Measurements from ENCODE around the gene IFNG.
"Not testable (repeated sequence)": the region's sequence is repeated elsewhere in the genome, so short reads cannot be mapped to it uniquely, and the experiment has no call there.

IFNG gene

DNA sequence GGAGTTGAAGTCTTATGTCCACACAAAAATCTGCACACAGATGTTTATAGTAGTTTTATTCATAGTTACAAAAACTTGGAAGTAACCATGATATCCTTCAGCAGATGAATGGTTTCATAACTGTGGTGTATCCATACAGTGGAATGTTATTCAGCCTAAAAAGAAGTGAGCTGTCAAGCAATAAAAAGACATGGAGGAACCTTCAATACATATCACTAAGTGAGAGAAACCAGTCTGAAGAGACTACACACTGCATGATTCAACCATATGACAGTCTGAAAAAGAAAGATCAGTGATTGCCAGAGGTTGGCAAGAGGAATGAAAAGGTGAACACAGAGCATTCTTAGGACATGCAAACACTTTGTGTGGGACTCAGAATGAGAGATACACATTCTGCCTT lies 18.6 kb upstream of the IFNG start:
- in situ Hi-C loops (cut with MboI; ENCODE audit: low pct_unique_long_range_greater_than_20kb, low sequenced_read_pairs, unreplicated experiment), result no loop called here
- TF ChIP-seq, protein P1, sequence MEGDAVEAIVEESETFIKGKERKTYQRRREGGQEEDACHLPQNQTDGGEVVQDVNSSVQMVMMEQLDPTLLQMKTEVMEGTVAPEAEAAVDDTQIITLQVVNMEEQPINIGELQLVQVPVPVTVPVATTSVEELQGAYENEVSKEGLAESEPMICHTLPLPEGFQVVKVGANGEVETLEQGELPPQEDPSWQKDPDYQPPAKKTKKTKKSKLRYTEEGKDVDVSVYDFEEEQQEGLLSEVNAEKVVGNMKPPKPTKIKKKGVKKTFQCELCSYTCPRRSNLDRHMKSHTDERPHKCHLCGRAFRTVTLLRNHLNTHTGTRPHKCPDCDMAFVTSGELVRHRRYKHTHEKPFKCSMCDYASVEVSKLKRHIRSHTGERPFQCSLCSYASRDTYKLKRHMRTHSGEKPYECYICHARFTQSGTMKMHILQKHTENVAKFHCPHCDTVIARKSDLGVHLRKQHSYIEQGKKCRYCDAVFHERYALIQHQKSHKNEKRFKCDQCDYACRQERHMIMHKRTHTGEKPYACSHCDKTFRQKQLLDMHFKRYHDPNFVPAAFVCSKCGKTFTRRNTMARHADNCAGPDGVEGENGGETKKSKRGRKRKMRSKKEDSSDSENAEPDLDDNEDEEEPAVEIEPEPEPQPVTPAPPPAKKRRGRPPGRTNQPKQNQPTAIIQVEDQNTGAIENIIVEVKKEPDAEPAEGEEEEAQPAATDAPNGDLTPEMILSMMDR (IDR thresholded peaks at IDR 0.05; ENCODE audit: extremely low read depth, insufficient read depth, missing control alignments), result no peak
- no peak for DNase-seq (ENCODE audit: low spot score)

DNA sequence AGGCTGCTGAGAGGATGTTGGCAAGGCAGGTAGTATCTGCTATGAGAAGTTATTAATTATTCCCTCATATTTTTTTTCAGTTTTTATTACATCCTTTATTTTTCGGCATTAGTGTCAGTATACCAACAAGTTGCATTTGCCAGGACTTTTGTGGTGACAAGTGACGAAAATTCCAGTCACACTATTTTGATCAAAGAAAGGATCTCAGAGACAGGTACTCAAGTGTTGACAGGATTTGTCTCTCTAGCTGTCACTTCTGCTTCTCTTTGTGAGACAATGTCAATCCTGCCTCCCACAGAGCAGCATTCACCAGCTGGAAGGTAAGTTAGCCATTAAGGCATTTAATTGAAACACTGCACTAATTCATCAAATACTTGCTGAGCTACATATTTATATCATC lies 18.0 kb upstream of the IFNG start:
- TF ChIP-seq, protein P1 (IDR thresholded peaks at IDR 0.05; ENCODE audit: extremely low read depth, insufficient read depth, missing control alignments), result no peak
- DNase-seq (ENCODE audit: low spot score), result no peak
- in situ Hi-C loops (cut with MboI; ENCODE audit: low pct_unique_long_range_greater_than_20kb, low sequenced_read_pairs, unreplicated experiment), result no loop called here

DNA sequence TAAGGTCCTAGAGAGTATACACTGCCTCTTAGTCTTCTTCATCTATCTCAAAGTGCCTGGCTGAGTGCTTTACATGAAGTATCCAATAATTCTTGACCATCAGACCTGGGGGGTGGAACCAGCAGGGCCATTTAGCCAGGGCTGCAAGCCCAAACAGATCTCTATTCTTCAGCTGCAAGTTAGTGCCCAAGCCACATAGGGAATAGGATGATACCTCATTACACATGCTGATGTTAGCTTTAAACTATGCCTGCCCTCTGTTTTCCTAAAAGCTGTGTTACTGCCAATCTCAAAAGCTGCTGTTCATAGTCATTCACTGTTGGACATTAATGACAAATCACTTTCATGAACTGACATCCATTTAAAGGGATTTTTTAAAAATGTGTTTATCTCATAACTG lies 16.7 kb upstream of the IFNG start:
- TF ChIP-seq, protein P1 (IDR thresholded peaks at IDR 0.05; ENCODE audit: extremely low read depth, insufficient read depth, missing control alignments), result no peak
- in situ Hi-C loops (cut with MboI; ENCODE audit: low pct_unique_long_range_greater_than_20kb, low sequenced_read_pairs, unreplicated experiment), result no loop called here
- no peak for DNase-seq (ENCODE audit: low spot score)

DNA sequence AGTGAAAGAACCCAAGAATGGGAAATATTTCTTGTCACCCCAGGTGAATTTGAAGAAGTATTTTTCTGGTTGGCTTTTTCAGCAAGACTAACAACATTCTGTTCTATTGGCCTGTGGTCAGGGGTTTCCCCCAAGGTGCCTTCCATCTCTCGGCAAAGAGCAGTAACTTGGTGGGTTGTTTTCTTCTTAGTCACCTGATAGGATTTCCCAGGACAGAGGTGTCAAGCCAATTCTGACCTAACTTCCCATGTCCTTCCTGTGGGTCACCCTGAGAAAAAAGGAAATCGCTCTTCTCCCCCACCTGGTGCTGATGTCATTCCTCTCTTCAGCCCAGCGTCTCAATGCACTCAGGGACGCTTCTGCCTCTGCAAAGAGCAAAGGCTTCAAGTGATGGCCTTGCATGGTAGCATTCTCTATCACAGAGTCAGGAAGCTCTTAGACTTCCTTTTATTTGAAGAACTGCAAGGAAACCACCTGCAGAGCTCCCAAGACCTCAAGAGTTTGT lies 16.1 kb upstream of the IFNG start:
- peak; percentile 67 for DNase-seq (ENCODE audit: low spot score)
- in situ Hi-C loops (cut with MboI; ENCODE audit: low pct_unique_long_range_greater_than_20kb, low sequenced_read_pairs, unreplicated experiment), result no loop called here
- TF ChIP-seq, protein P1 (IDR thresholded peaks at IDR 0.05; ENCODE audit: extremely low read depth, insufficient read depth, missing control alignments), result no peak

DNA sequence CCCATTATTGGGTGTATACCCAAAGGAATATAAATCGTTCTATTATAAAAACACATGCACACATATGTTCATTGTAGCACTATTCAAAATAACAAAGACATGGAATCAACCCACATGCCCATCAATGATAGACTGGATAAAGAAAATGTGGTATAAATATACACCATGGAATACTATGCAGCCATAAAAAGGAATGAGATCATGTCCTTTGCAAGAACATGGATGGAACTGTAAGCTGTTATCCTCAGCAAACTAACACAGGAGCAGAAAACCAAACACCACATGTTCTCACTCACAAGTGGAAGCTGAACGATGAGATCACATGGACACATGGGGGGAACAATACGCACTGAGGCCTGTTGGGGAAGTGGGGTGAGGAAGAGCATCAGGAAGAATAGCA lies 15.2 kb upstream of the IFNG start:
- in situ Hi-C loops (cut with MboI; ENCODE audit: low pct_unique_long_range_greater_than_20kb, low sequenced_read_pairs, unreplicated experiment); DNase-seq (ENCODE audit: low spot score): not testable (repeated sequence)

DNA sequence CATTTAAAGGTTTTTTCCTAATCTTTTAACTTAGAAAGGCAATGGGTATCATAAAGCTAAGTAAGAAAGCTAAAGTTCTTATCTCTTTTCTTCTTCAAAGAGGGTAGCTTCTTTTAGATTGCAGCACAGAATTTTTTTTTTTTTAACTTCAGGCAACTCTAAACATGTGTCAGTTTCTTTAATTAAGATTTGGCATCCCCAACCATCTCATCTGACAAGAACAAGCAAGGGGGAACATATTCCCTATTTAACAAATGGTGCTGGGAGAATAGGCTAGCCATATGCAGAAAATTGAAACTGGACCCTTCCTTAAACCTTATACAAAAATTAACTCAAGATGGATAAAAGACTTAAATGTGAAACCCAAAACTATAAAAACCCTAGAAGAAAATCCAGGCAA lies 14.3 kb upstream of the IFNG start:
- DNase-seq (ENCODE audit: low spot score), result no peak
- in situ Hi-C loops (cut with MboI; ENCODE audit: low pct_unique_long_range_greater_than_20kb, low sequenced_read_pairs, unreplicated experiment), result no loop called here
- TF ChIP-seq, protein P1 (IDR thresholded peaks at IDR 0.05; ENCODE audit: extremely low read depth, insufficient read depth, missing control alignments), result no peak

DNA sequence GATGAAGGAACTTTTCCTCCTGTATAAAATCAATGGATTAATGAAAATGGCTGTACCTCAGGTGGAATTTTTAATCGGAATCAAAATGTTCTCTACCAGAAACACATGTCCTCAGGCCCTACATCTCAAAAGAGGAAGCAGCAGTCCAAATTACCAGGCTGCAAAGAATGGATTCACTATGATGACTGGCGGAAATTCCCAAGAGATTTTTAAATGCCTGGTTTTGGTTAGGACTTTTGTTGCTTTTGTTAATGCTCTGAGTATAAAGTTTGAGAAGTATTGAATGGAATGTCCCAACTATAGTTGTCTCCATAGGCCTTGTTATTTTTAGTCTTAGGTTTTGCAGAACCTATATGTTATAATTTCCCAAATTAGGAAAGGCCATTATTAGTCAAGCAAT lies 11.2 kb upstream of the IFNG start:
- TF ChIP-seq, protein P1 (IDR thresholded peaks at IDR 0.05; ENCODE audit: extremely low read depth, insufficient read depth, missing control alignments), result no peak
- DNase-seq (ENCODE audit: low spot score), result no peak
- in situ Hi-C loops (cut with MboI; ENCODE audit: low pct_unique_long_range_greater_than_20kb, low sequenced_read_pairs, unreplicated experiment), result no loop called here

All from GM13977 (cell line).